ENCODE results near the gene LYZL4.

LYZL4 gene

DNA sequence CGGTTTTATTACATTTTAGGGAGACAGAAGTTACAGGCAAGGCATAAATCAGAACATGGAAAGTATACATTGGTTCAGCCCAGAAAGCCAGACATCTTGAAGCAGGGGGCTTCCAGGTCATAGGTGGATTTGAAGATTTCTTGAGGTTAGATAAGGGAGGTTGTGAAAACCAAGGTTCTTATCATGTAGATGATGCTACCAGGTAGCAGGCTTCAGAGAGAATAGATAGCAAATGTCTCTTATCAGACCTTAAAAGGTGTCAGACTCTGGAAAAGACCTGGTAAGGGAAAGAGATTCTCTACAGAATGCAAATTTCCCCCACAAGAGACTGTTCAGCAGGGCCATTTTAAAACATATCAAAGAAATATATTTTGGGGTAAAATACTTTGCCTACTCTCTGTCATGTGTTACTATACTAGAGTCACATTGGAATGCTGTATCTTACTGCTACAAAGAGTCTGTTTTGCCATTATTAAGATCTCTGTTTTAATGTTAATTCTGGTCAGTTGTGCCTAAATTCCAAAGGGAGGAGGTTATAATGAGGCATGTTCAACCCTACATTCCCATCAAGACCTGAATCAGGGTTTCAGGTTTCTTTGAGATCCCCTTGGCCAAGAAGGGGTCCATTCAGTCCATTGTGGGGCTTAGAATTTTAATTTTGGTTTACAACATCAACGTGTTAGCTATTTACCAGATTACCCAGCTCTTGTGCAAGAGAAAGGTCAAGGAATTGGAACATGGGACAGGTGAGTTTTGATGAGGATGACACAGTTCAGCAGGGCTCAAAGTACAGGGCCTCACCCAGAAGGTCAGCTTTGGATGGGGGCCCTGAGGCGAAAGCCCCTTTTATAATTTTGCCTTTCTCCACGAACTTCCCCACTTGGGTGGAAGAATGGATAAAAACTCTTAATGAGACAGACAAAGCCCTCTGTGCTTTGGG is 36.0 kb upstream of the LYZL4 start:
- Histone ChIP-seq H3K79me2 (ENCODE audit: control insufficient read depth, low read length) (no peaks in the 10 kb centered on the region), H3K27ac (ENCODE audit: low read depth, low read length) (no peak overlapping the region), H3K9me2 (replicated peaks; ENCODE audit: control insufficient read depth, low read length) (no peaks in the 10 kb centered on the region), H4K20me1 (ENCODE audit: control insufficient read depth, insufficient read depth, low read depth, low read length) (no peaks in the 10 kb centered on the region), H3F3A (ENCODE audit: control insufficient read depth, insufficient read depth) (no peaks in the 10 kb centered on the region), H3K4me2 (ENCODE audit: low read length) (no peak overlapping the region), H3K4me1 (ENCODE audit: control insufficient read depth, low read length) (no peaks in the 10 kb centered on the region; the same call in 1 of the 2 replicates), H3K4me3 (ENCODE audit: low read length) (no peak overlapping the region), H3K9me3 (ENCODE audit: control insufficient read depth, insufficient read depth, low read length) (no peaks in the 10 kb centered on the region), H3K27me3 (ENCODE audit: control insufficient read depth, low read length) (peaks cover 7% of the 10 kb centered on the region), H3K36me3 (ENCODE audit: control insufficient read depth, low read length) (no peaks in the 10 kb centered on the region)
- no peak for TF ChIP-seq EZH2phosphoT487 (IDR thresholded peaks at IDR 0.05; ENCODE audit: borderline replicate concordance, low read length)
- TF ChIP-seq, protein P1, sequence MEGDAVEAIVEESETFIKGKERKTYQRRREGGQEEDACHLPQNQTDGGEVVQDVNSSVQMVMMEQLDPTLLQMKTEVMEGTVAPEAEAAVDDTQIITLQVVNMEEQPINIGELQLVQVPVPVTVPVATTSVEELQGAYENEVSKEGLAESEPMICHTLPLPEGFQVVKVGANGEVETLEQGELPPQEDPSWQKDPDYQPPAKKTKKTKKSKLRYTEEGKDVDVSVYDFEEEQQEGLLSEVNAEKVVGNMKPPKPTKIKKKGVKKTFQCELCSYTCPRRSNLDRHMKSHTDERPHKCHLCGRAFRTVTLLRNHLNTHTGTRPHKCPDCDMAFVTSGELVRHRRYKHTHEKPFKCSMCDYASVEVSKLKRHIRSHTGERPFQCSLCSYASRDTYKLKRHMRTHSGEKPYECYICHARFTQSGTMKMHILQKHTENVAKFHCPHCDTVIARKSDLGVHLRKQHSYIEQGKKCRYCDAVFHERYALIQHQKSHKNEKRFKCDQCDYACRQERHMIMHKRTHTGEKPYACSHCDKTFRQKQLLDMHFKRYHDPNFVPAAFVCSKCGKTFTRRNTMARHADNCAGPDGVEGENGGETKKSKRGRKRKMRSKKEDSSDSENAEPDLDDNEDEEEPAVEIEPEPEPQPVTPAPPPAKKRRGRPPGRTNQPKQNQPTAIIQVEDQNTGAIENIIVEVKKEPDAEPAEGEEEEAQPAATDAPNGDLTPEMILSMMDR (IDR thresholded peaks at IDR 0.05; ENCODE audit: low read depth, low read length, poor library complexity, severe bottlenecking): no peak

DNA sequence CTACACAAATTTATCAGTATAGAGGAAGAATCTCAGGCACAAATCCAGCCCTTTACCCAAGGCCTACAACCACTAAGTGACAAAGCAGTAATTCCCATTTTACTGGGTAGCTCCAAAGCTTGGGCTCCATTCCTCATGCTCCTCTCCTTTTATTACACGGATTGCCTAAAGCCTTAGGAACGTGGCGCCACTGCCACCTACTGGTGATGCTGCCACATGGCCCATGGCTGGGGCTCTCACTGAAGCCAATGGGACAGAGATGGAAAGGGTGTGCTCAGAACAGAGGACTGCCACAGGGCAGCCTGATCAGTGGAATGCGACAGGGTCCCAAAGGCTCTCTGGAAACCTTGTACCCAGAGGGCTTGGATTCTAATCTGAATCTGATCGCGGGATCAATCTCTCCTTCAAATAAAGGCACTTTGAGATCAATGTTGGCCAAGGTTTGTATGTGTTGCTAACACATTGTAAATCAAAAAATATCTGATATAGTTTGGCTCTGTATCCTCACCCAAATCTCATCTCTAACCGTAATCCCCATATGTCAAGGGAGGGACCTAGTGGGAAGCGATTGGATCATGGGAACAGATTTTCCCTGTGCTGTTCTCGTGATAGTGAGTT is 33.5 kb upstream of the LYZL4 start:
- TF ChIP-seq EZH2phosphoT487 (IDR thresholded peaks at IDR 0.05; ENCODE audit: borderline replicate concordance, low read length): no peak
- TF ChIP-seq, protein P1 (IDR thresholded peaks at IDR 0.05; ENCODE audit: low read depth, low read length, poor library complexity, severe bottlenecking): peak; percentile 96
- no peak overlapping the region for H3K4me3 ChIP-seq (ENCODE audit: low read length)
- H3K9me3 ChIP-seq (ENCODE audit: control insufficient read depth, insufficient read depth, low read length): no peaks in the 10 kb centered on the region
- no peak overlapping the region for H3K4me2 ChIP-seq (ENCODE audit: low read length)
- no peaks in the 10 kb centered on the region for H3F3A ChIP-seq (ENCODE audit: control insufficient read depth, insufficient read depth)
- H3K27me3 ChIP-seq (ENCODE audit: control insufficient read depth, low read length): peaks cover 19% of the 10 kb centered on the region
- no peaks in the 10 kb centered on the region for H3K79me2 ChIP-seq (ENCODE audit: control insufficient read depth, low read length)
- no peaks in the 10 kb centered on the region for H4K20me1 ChIP-seq (ENCODE audit: control insufficient read depth, insufficient read depth, low read depth, low read length)
- H3K9me2 ChIP-seq (replicated peaks; ENCODE audit: control insufficient read depth, low read length): no peaks in the 10 kb centered on the region
- no peaks in the 10 kb centered on the region for H3K36me3 ChIP-seq (ENCODE audit: control insufficient read depth, low read length)
- no peak overlapping the region for H3K27ac ChIP-seq (ENCODE audit: low read depth, low read length)
- no peaks in the 10 kb centered on the region for H3K4me1 ChIP-seq (ENCODE audit: control insufficient read depth, low read length)

DNA sequence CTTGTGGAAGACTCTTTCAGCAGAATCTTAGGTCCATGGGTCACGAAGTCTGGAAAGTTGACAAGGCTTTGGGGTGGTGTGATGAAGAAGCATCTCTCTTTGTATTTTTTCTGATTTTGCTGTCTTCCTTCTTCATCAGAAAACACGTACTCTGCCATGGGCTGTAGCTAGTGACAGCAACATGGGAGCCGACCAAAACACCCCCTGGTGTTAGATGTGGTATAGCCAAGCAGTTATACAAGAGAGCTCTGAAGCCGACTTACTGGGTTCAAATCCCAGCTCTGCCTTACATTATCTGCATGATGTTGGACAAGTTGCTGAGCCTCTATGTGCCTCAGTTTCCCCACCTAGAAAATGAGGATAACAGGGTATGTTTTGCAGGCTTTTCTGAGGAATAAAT is 32.9 kb upstream of the LYZL4 start:
- Histone ChIP-seq H3K9me3 (ENCODE audit: control insufficient read depth, insufficient read depth, low read length) (no peaks in the 10 kb centered on the region), H3K27me3 (ENCODE audit: control insufficient read depth, low read length) (peaks cover 22% of the 10 kb centered on the region), H3K36me3 (ENCODE audit: control insufficient read depth, low read length) (no peaks in the 10 kb centered on the region), H3K4me2 (ENCODE audit: low read length) (no peak overlapping the region), H3K4me3 (ENCODE audit: low read length) (no peak overlapping the region), H3F3A (ENCODE audit: control insufficient read depth, insufficient read depth) (no peaks in the 10 kb centered on the region), H4K20me1 (ENCODE audit: control insufficient read depth, insufficient read depth, low read depth, low read length) (no peaks in the 10 kb centered on the region), H3K79me2 (ENCODE audit: control insufficient read depth, low read length) (no peaks in the 10 kb centered on the region), H3K27ac (ENCODE audit: low read depth, low read length) (no peak overlapping the region), H3K4me1 (ENCODE audit: control insufficient read depth, low read length) (no peaks in the 10 kb centered on the region), H3K9me2 (replicated peaks; ENCODE audit: control insufficient read depth, low read length) (no peaks in the 10 kb centered on the region)
- no peak for TF ChIP-seq EZH2phosphoT487 (IDR thresholded peaks at IDR 0.05; ENCODE audit: borderline replicate concordance, low read length)
- TF ChIP-seq, protein P1 (IDR thresholded peaks at IDR 0.05; ENCODE audit: low read depth, low read length, poor library complexity, severe bottlenecking): no peak
